Endodermal cell (in vitro differentiated cells): Measurements from ENCODE around the gene TSKU. TPM values are rescaled to one million over a fixed set of nuclear protein-coding genes. Genes with fewer than 3 reads are reported as not detected.
A peak's percentile ranks its signal among the peaks of the same experiment; 100 is the strongest.
"Not testable (repeated sequence)": the region's sequence is repeated elsewhere in the genome, so short reads cannot be mapped to it uniquely, and the experiment has no call there.

Experiments
- DNase-seq: peaks from one replicate; pipeline ENCODE4 v3.0.0-alpha.2; 2017
- H3K27ac ChIP-seq: 2 replicates; pipeline ENCODE4 v1.5.1; 2013; ENCODE audit warnings: mild to moderate bottlenecking, low read depth, low read length, moderate library complexity
- H3K27me3 ChIP-seq: 2 replicates; pipeline ENCODE4 v1.6.1; 2013; ENCODE audit warnings: mild to moderate bottlenecking, low read length, moderate library complexity; ENCODE audit not compliant: insufficient read depth, control insufficient read depth, poor library complexity, severe bottlenecking
- H3K36me3 ChIP-seq: 2 replicates; pipeline ENCODE4 v1.7.0; 2013; ENCODE audit warnings: mild to moderate bottlenecking, low read length, moderate library complexity; ENCODE audit not compliant: control insufficient read depth, insufficient read depth
- H3K4me1 ChIP-seq: one replicate; pipeline ENCODE4 v1.7.0; 2013; ENCODE audit warnings: low read length; ENCODE audit not compliant: control insufficient read depth, insufficient read depth
- H3K4me3 ChIP-seq: 2 replicates; pipeline ENCODE4 v1.5.1; 2013; ENCODE audit warnings: mild to moderate bottlenecking, low read length, moderate library complexity
- H3K9ac ChIP-seq: 2 replicates; pipeline ENCODE4 v1.6.1; 2013; ENCODE audit warnings: mild to moderate bottlenecking, low read length, moderate library complexity; ENCODE audit not compliant: poor library complexity, severe bottlenecking; ENCODE audit errors: extremely low read depth
- H3K9me3 ChIP-seq: 2 replicates; pipeline ENCODE4 v1.6.1; 2013; ENCODE audit warnings: mild to moderate bottlenecking, low read length, moderate library complexity; ENCODE audit not compliant: control insufficient read depth
- H3K27ac Mint-ChIP-seq: 2 replicates; pipeline ENCODE4 v1.8.0; 2020; ENCODE audit warnings: mixed read lengths
- H3K27me3 Mint-ChIP-seq: 2 replicates; pipeline ENCODE4 v1.8.0; 2021; ENCODE audit warnings: mild to moderate bottlenecking, mixed read lengths; ENCODE audit not compliant: insufficient read depth
- H3K36me3 Mint-ChIP-seq: 2 replicates; pipeline ENCODE4 v1.8.0; 2020; ENCODE audit warnings: low read depth, mixed read lengths
- H3K4me1 Mint-ChIP-seq: 2 replicates; pipeline ENCODE4 v1.8.0; 2020; ENCODE audit warnings: mixed read lengths
- H3K4me3 Mint-ChIP-seq: 2 replicates; pipeline ENCODE4 v1.8.0; 2020; ENCODE audit warnings: mild to moderate bottlenecking, moderate library complexity, mixed read lengths
- H3K9me3 Mint-ChIP-seq: 2 replicates; pipeline ENCODE4 v1.8.0; 2020; ENCODE audit warnings: mild to moderate bottlenecking, mixed read lengths
- WGBS, 2 experiments: methylation state at CpG; one replicate each; pipeline versions ENCODE4 v1.1.5 to v1.1.7; 2013; ENCODE audit warnings: missing lambda C conversion rate in 2 of 2, mixed read lengths in 1 of 2; ENCODE audit not compliant: insufficient coverage in 1 of 2, insufficient read length in 1 of 2; 5-methylcytosine and 5-hydroxymethylcytosine counted together
- total RNA-seq, 2 donors: library from RNA; stranded (reverse); fragmentation: NEBNext Ultra II Directional in 1 of 2; extraction: Animal tissue kit (Norgen Biotek cat#: 25700) in 1 of 2; gene quantifications; 2 replicates in 1 of 2; 3 replicates in 1 of 2; pipeline ENCODE4 v1.2.1, GENCODE V29; 2021
- TF ChIP-seq, protein P1 (sequence below): fragments of 200-600 bp; sonication (generic); conservative IDR thresholded peaks from 2 replicates; pipeline ENCODE4 v1.5.0; 2021; ENCODE audit warnings: antibody characterized with exemption, mild to moderate bottlenecking

TSKU gene
- total RNA-seq, 2 donors from 2014 or later, result 105 to 130 TPM

DNA sequence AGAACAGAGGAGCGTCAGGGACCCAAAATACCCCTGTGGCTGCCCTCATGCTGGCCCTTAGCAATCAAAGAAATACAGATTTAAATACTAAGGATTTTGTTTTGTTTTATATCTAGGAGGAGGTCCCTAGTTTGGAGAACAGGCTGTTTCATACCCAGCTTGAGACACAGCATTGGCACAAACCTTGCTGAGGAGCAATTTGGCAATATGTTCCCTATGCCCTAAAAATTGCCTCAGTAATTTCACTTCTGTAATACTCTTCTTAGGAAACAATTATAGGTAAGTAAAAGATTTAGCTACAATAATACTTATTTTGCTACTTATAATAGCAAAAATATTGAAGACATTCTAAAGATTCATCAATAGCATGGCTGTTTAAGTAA is 37.0 kb downstream of the TSKU start:
- no peak overlapping the region for H3K9ac ChIP-seq
- H3K4me1 ChIP-seq, result no peaks in the 10 kb centered on the region
- Mint-ChIP-seq H3K27me3 (peaks cover under 1% of the 10 kb centered on the region), H3K27ac (no peak overlapping the region), H3K36me3 (peaks cover 3% of the 10 kb centered on the region), H3K9me3 (peaks cover 67% of the 10 kb centered on the region), H3K4me3 (no peak overlapping the region), H3K4me1 (peaks cover 4% of the 10 kb centered on the region)
- TF ChIP-seq, protein P1, sequence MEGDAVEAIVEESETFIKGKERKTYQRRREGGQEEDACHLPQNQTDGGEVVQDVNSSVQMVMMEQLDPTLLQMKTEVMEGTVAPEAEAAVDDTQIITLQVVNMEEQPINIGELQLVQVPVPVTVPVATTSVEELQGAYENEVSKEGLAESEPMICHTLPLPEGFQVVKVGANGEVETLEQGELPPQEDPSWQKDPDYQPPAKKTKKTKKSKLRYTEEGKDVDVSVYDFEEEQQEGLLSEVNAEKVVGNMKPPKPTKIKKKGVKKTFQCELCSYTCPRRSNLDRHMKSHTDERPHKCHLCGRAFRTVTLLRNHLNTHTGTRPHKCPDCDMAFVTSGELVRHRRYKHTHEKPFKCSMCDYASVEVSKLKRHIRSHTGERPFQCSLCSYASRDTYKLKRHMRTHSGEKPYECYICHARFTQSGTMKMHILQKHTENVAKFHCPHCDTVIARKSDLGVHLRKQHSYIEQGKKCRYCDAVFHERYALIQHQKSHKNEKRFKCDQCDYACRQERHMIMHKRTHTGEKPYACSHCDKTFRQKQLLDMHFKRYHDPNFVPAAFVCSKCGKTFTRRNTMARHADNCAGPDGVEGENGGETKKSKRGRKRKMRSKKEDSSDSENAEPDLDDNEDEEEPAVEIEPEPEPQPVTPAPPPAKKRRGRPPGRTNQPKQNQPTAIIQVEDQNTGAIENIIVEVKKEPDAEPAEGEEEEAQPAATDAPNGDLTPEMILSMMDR, result no peak
- peaks cover 56% of the 10 kb centered on the region for H3K9me3 ChIP-seq
- no peak overlapping the region for H3K27ac ChIP-seq
- no peaks in the 10 kb centered on the region for H3K27me3 ChIP-seq
- H3K4me3 ChIP-seq, result no peak overlapping the region
- 100% methylated on average over 1 of the region's 1 CpG; no CpG with 5 or more reads in 1 of the 2 experiments for WGBS, 2 experiments
- no peaks in the 10 kb centered on the region for H3K36me3 ChIP-seq
- no peak for DNase-seq

- 96% methylated on average over 29 of the region's 29 CpGs; no CpG with 5 or more reads in 1 of the 2 experiments for WGBS, 2 experiments
- H3K4me3 Mint-ChIP-seq, H3K27ac ChIP-seq, H3K4me3 ChIP-seq, DNase-seq, H3K4me1 ChIP-seq, H3K27ac Mint-ChIP-seq, H3K36me3 ChIP-seq, H3K27me3 ChIP-seq, H3K36me3 Mint-ChIP-seq, H3K9ac ChIP-seq, H3K4me1 Mint-ChIP-seq, H3K27me3 Mint-ChIP-seq: not testable (repeated sequence)
- H3K9me3 Mint-ChIP-seq, result peaks cover 55% of the 10 kb centered on the region
- peaks cover 43% of the 10 kb centered on the region for H3K9me3 ChIP-seq
Measured at GRCh38 chr11:76821396-76821795, 38.2 kb downstream of the TSKU start.

DNA sequence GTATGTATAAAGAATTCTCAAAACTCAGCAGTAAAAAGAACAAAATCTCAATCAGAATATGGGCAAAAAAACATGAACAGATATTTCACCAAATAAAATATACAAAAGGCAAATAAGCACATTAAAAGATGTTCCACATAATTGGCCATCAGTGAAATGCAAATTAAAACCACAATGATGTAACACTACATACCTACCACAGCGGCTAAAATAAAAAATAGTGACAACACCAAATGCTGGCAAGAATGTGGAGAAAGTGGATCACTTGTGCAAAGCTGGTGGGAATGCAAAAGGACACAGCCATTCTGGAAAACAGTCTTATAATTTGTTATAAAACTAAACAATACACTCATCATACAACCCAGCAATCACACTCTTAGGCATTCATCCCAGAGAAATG is 39.2 kb downstream of the TSKU start:
- Histone ChIP-seq H3K4me1 (no peaks in the 10 kb centered on the region), H3K9me3 (peaks cover 33% of the 10 kb centered on the region), H3K36me3 (no peaks in the 10 kb centered on the region), H3K27me3 (no peaks in the 10 kb centered on the region), H3K4me3 (peak overlapping the region; percentile 25), H3K27ac (no peak overlapping the region), H3K9ac (no peak overlapping the region)
- Mint-ChIP-seq H3K9me3 (peaks cover 45% of the 10 kb centered on the region), H3K4me1 (peaks cover 4% of the 10 kb centered on the region), H3K4me3 (no peak overlapping the region), H3K27me3 (peaks cover 2% of the 10 kb centered on the region), H3K27ac (no peak overlapping the region), H3K36me3 (no peaks in the 10 kb centered on the region)
- WGBS, 2 experiments, result 100% methylated on average over 1 of the region's 1 CpG; no CpG with 5 or more reads in 1 of the 2 experiments
- TF ChIP-seq, protein P1, result no peak
- no peak for DNase-seq

DNA sequence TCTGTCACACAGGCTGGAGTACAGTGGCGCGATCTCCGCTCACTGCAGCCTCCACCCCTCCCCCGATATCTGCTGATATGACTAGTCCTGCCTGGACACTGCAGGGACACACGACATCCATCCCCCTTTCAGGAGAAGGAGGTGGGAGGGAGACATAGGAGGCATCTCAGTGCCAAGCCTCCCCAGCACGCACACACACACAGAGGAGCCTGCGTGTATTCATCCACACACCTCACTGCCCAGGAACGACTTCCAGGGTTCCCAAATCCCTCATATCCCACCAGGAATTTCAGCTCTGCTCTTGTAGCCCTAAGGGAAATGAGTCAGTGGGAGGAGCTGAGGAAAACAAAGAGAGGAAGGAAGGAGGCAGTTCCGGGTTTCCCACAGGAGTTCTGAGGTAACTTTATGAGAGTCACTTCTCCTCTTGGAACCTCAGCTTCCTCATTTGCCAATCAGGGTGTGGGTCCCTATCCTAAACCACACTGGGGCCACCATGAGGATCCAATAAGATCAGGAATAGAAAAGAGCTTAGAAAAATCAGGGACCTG is 40.4 kb downstream of the TSKU start:
- Histone ChIP-seq H3K27ac (no peak overlapping the region), H3K9ac (no peak overlapping the region), H3K36me3 (no peaks in the 10 kb centered on the region), H3K4me1 (no peaks in the 10 kb centered on the region), H3K4me3 (no peak overlapping the region), H3K9me3 (peaks cover 24% of the 10 kb centered on the region), H3K27me3 (no peaks in the 10 kb centered on the region)
- Mint-ChIP-seq H3K4me1 (peaks cover 4% of the 10 kb centered on the region), H3K9me3 (peaks cover 41% of the 10 kb centered on the region), H3K36me3 (no peaks in the 10 kb centered on the region), H3K27me3 (peaks cover 2% of the 10 kb centered on the region), H3K4me3 (no peak overlapping the region), H3K27ac (no peak overlapping the region)
- peak; percentile 49 for DNase-seq
- WGBS, 2 experiments, result 93 to 94% methylated on average over 3 to 9 of the region's 9 CpGs
- TF ChIP-seq, protein P1, result no peak
